SJSA1 (cell line): ENCODE data around the gene TRAF3. TPM values are rescaled to one million over a fixed set of nuclear protein-coding genes. Genes with fewer than 3 reads are reported as not detected.

Experiments used
- DNase-seq, 2 experiments: peaks; one replicate each; pipeline ENCODE4 v3.0.0-alpha.2; 2015 to 2020; ENCODE audit warnings: low spot score in 2 of 2, low read depth in 1 of 2
- H3K27ac ChIP-seq: fragments of 250-450 bp; sonication (Bioruptor Pico); 2 replicates; pipeline ENCODE4 v1.5.1; 2020; ENCODE audit warnings: mild to moderate bottlenecking, moderate library complexity
- H3K27me3 ChIP-seq: fragments of 250-450 bp; sonication (Bioruptor Pico); replicated peaks from 2 replicates; pipeline ENCODE4 v1.5.1; 2020; ENCODE audit warnings: mild to moderate bottlenecking, moderate library complexity
- H3K36me3 ChIP-seq: fragments of 250-450 bp; sonication (Bioruptor Pico); 2 replicates; pipeline ENCODE4 v1.5.1; 2020; ENCODE audit warnings: mild to moderate bottlenecking
- H3K4me1 ChIP-seq: fragments of 250-450 bp; sonication (Bioruptor Pico); replicated peaks from 2 replicates; pipeline ENCODE4 v1.6.1; 2021; ENCODE audit warnings: mild to moderate bottlenecking
- H3K4me3 ChIP-seq: fragments of 250-450 bp; sonication (Bioruptor Pico); 2 replicates; pipeline ENCODE4 v1.5.1; 2020; ENCODE audit warnings: mild to moderate bottlenecking
- H3K9me3 ChIP-seq: fragments of 250-450 bp; sonication (Bioruptor Pico); replicated peaks from 2 replicates; pipeline ENCODE4 v1.5.1; 2020; ENCODE audit warnings: mild to moderate bottlenecking
- total RNA-seq: library from RNA; depleted of rRNA; stranded (reverse); fragments of >200 nt; shearing (Covaris generic); gene quantifications from 2 replicates; pipeline ENCODE4 v1.2.3, GENCODE V29; 2014

TRAF3 gene
- total RNA-seq, 1 experiment from 2014 or later: 24.2 TPM

- Histone ChIP-seq H3K9me3 (no peaks in the 10 kb centered on the region), H3K36me3 (peaks cover 45% of the 10 kb centered on the region), H3K27me3 (no peaks in the 10 kb centered on the region), H3K4me1 (no peaks in the 10 kb centered on the region), H3K4me3 (no peak overlapping the region), H3K27ac (no peak overlapping the region)
- DNase-seq: no peak
These were observed 124.4 kb downstream of the TRAF3 start for GRCh38 chr14:102901633-102902032.

DNA sequence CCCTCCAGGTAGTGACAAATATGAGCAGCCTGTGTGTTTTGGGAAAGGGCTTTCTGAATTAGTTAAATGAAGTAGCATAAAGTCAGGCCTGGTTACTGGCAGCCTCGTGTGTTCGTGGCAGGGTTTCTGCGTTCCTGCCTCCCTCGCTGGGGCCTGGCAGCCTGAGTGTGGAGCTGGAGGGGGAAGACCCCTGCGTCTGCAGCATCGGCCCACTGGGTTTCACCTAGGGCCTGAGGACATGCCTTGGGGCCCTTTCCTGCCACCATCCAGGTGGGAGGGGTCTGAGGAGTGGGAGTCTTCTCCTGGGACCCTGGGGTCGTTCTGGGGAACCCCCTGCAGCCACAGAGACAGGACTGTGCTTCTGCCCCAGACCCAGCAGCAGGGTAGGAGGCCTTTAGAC lies 124.8 kb downstream of the TRAF3 start:
- no peaks in the 10 kb centered on the region for H3K4me1 ChIP-seq
- H3K36me3 ChIP-seq: peaks cover 48% of the 10 kb centered on the region
- no peak overlapping the region for H3K4me3 ChIP-seq
- H3K27ac ChIP-seq: no peak overlapping the region
- no peaks in the 10 kb centered on the region for H3K27me3 ChIP-seq
- no peak for DNase-seq
- no peaks in the 10 kb centered on the region for H3K9me3 ChIP-seq

DNA sequence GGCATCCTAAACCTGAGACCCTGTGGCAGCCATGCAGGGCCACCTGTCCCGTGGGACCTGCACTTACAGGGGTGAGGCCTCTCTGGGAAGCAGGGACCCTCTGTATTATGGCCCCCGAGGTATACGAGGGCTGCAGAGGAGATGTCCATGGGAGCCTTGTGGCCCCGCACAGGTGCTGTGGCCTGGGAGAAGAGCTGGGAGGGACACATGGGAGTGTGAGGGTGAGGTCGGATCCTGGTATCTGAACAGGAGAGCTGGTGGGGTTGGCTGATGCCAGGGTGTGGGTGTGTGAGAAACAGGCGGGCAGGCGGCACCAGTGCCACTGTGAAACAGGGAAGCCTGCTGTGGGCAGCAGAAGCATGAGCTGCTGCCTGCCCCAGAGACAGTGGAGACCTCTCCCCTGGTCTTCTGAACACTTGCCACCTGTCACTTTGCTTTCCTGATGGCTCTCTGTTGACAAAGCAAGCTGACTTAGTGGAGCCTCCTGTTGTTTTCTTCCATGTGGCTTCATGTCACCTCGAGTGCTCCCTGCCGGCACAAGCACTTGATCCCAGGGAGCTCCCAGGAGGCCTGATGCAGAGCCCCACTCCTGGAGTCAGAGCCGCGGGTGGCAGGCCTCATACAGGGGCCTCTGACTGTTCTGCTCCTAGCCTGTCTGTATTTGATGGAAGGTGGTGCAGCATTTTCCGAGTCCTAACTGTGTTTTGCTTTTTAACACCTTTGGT lies 125.4 kb downstream of the TRAF3 start:
- DNase-seq: no peak
- no peaks in the 10 kb centered on the region for H3K4me1 ChIP-seq

GRCh38 chr14:102903248-102903888 lies 126.1 kb downstream of the TRAF3 start:
- H3K27ac ChIP-seq: no peak overlapping the region
- H3K27me3 ChIP-seq: no peaks in the 10 kb centered on the region
- peaks cover 43% of the 10 kb centered on the region for H3K36me3 ChIP-seq
- no peak overlapping the region for H3K4me3 ChIP-seq
- no peaks in the 10 kb centered on the region for H3K4me1 ChIP-seq
- DNase-seq: no peak
- H3K9me3 ChIP-seq: no peaks in the 10 kb centered on the region

More for the DNA sequence above, 125.4 kb downstream of the TRAF3 start:
- peaks cover 46% of the 10 kb centered on the region for H3K36me3 ChIP-seq
- H3K27me3 ChIP-seq: no peaks in the 10 kb centered on the region
- H3K27ac ChIP-seq: no peak overlapping the region
- H3K9me3 ChIP-seq: no peaks in the 10 kb centered on the region
- H3K4me3 ChIP-seq: no peak overlapping the region

- Histone ChIP-seq H3K27ac (no peak overlapping the region), H3K36me3 (peaks cover 39% of the 10 kb centered on the region), H3K9me3 (no peaks in the 10 kb centered on the region), H3K4me3 (no peak overlapping the region), H3K27me3 (no peaks in the 10 kb centered on the region), H3K4me1 (no peaks in the 10 kb centered on the region)
- DNase-seq: no peak
These were observed 126.8 kb downstream of the TRAF3 start for GRCh38 chr14:102903889-102904512.

DNA sequence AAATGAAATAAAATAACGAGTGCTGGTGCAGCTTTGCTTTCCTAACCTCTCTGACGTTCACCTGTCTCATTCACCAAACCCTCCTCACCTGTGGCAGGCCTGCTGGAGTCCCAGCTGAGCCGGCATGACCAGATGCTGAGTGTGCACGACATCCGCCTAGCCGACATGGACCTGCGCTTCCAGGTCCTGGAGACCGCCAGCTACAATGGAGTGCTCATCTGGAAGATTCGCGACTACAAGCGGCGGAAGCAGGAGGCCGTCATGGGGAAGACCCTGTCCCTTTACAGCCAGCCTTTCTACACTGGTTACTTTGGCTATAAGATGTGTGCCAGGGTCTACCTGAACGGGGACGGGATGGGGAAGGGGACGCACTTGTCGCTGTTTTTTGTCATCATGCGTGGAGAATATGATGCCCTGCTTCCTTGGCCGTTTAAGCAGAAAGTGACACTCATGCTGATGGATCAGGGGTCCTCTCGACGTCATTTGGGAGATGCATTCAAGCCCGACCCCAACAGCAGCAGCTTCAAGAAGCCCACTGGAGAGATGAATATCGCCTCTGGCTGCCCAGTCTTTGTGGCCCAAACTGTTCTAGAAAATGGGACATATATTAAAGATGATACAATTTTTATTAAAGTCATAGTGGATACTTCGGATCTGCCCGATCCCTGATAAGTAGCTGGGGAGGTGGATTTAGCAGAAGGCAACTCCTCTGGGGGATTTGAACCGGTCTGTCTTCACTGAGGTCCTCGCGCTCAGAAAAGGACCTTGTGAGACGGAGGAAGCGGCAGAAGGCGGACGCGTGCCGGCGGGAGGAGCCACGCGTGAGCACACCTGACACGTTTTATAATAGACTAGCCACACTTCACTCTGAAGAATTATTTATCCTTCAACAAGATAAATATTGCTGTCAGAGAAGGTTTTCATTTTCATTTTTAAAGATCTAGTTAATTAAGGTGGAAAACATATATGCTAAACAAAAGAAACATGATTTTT lies 128.2 kb downstream of the TRAF3 start:
- no peak for DNase-seq
- Histone ChIP-seq H3K36me3 (peaks cover 39% of the 10 kb centered on the region), H3K27ac (no peak overlapping the region), H3K27me3 (no peaks in the 10 kb centered on the region), H3K4me1 (no peaks in the 10 kb centered on the region), H3K4me3 (no peak overlapping the region), H3K9me3 (no peaks in the 10 kb centered on the region)

GRCh38 chr14:102906616-102907302 lies 129.5 kb downstream of the TRAF3 start:
- DNase-seq: no peak
- Histone ChIP-seq H3K9me3 (no peaks in the 10 kb centered on the region), H3K4me3 (no peak overlapping the region), H3K27ac (no peak overlapping the region), H3K4me1 (no peaks in the 10 kb centered on the region), H3K27me3 (no peaks in the 10 kb centered on the region), H3K36me3 (peaks cover 34% of the 10 kb centered on the region)

GRCh38 chr14:102907303-102907844 lies 130.1 kb downstream of the TRAF3 start:
- no peak for DNase-seq
- peaks cover 31% of the 10 kb centered on the region for H3K36me3 ChIP-seq
- no peaks in the 10 kb centered on the region for H3K27me3 ChIP-seq
- H3K27ac ChIP-seq: no peak overlapping the region
- no peak overlapping the region for H3K4me3 ChIP-seq
- no peaks in the 10 kb centered on the region for H3K4me1 ChIP-seq
- no peaks in the 10 kb centered on the region for H3K9me3 ChIP-seq

DNA sequence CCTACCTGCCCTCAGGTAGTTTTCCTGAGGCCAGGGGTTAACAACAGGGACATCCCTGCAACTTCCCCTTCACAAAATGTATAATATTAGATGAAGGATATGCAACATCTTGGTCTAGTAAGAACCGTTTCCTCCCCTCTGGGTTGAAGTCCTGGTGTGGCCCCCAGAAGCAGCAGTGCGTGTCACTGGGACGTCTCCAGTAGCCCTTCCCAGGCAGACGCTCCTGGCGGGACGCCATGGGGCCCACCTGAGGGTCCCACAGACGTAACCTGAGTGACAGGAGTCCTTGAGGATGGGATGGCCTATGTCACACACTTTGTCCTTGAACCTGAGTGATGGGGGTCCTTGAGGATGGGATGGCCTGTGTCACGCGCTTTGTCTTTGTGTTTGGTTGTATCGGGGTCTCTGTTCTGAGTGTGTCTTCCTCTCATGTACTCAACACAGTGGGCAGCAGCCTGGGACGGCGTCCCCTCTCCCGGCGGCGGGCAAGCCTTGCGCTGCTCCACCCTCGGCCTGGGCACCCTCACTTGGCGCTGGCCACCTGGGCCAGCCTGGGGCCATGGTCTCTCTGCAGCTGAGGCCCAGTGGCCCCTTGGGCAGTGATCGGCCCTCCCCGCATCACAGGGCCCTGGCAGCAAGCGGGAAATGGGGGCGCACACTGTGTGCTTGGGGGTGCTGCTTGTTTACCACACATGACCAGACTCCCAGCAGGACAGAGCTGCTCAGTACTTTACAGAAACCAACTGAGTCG lies 130.9 kb downstream of the TRAF3 start:
- no peak for DNase-seq
- peaks cover 24% of the 10 kb centered on the region for H3K36me3 ChIP-seq
- no peaks in the 10 kb centered on the region for H3K4me1 ChIP-seq
- H3K27ac ChIP-seq: no peak overlapping the region
- no peaks in the 10 kb centered on the region for H3K27me3 ChIP-seq
- no peak overlapping the region for H3K4me3 ChIP-seq
- H3K9me3 ChIP-seq: no peaks in the 10 kb centered on the region

DNA sequence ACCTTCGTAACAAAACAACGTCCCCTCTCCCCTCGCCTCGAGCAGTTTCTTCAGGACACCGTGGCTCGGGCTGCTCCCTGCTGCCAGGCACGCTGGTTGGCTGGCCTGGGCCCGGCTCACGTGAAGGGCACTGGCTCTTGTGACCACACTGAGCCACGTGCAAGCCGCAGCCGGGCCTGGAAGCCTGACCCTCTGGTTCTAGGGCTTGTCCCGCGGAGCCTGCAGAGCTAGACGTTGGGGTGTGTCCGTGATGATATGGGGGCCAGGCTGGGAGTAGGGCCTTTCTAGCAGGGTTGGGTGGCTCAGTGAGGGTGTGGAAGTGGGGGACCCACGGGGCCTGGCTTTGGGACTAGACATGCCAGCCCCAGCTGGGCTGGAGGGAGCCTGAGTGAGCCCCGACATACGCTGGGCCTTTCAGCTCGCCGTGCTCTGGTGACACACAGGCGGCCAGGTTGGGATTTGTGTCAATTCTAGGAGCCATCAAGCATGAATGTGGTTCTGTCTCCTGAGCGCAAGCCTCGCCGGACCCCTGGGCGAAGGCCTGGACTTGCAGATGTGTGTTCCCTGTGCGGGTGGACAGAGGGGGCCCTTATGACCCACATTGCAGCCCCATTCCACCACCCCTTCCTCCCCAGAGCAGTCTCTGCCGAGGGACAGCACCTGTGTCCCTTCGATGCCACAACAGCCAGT lies 131.7 kb downstream of the TRAF3 start:
- H3K9me3 ChIP-seq: no peaks in the 10 kb centered on the region
- no peak overlapping the region for H3K4me3 ChIP-seq
- no peaks in the 10 kb centered on the region for H3K4me1 ChIP-seq
- H3K27me3 ChIP-seq: no peaks in the 10 kb centered on the region
- H3K36me3 ChIP-seq: peaks cover 18% of the 10 kb centered on the region
- H3K27ac ChIP-seq: no peak overlapping the region
- DNase-seq: no peak

- Histone ChIP-seq H3K27ac (no peak overlapping the region), H3K4me3 (no peak overlapping the region), H3K4me1 (no peaks in the 10 kb centered on the region), H3K27me3 (no peaks in the 10 kb centered on the region), H3K36me3 (peaks cover 15% of the 10 kb centered on the region), H3K9me3 (no peaks in the 10 kb centered on the region)
- DNase-seq: no peak
These were observed 132.2 kb downstream of the TRAF3 start for GRCh38 chr14:102909462-102909861.

GRCh38 chr14:102909911-102910310 lies 132.7 kb downstream of the TRAF3 start:
- Histone ChIP-seq H3K4me1 (no peaks in the 10 kb centered on the region), H3K27ac (no peak overlapping the region), H3K4me3 (no peak overlapping the region), H3K27me3 (no peaks in the 10 kb centered on the region), H3K9me3 (no peaks in the 10 kb centered on the region), H3K36me3 (peaks cover 15% of the 10 kb centered on the region)
- no peak for DNase-seq
